ENCODE results near the gene WASHC1. TPM values are rescaled to one million over a fixed set of nuclear protein-coding genes. Genes with fewer than 3 reads are reported as not detected.
"Not testable (repeated sequence)": the region's sequence is repeated elsewhere in the genome, so short reads cannot be mapped to it uniquely, and the experiment has no call there.

Gene WASHC1, protein sequence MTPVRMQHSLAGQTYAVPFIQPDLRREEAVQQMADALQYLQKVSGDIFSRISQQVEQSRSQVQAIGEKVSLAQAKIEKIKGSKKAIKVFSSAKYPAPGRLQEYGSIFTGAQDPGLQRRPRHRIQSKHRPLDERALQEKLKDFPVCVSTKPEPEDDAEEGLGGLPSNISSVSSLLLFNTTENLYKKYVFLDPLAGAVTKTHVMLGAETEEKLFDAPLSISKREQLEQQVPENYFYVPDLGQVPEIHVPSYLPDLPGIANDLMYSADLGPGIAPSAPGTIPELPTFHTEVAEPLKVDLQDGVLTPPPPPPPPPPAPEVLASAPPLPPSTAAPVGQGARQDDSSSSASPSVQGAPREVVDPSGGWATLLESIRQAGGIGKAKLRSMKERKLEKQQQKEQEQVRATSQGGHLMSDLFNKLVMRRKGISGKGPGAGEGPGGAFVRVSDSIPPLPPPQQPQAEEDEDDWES
- total RNA-seq (2021; fragmentation: NEBNext Ultra II Directional; extraction: Animal tissue kit (Norgen Biotek cat#: 25700)): 1 to 10 TPM; 5.8 to 8.9 (median 7.4) TPM
- long read RNA-seq: 0 reads

DNA sequence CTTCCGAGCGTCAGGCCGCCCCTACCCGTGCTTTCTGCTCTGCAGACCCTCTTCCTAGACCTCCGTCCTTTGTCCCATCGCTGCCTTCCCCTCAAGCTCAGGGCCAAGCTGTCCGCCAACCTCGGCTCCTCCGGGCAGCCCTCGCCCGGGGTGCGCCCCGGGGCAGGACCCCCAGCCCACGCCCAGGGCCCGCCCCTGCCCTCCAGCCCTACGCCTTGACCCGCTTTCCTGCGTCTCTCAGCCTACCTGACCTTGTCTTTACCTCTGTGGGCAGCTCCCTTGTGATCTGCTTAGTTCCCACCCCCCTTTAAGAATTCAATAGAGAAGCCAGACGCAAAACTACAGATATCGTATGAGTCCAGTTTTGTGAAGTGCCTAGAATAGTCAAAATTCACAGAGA lies at the start of gene WASHC1:
WASHC1 (minus strand) TSS at position 101 of the 400 bp plus-strand sequence. CDS start 4,457 bp downstream, outside the sequence.
- not testable (repeated sequence) for H3K27me3 Mint-ChIP-seq (ENCODE audit: insufficient read depth); H3K4me1 Mint-ChIP-seq (ENCODE audit: low read depth); H3K9me3 Mint-ChIP-seq; H3K36me3 Mint-ChIP-seq (ENCODE audit: low read depth); H3K27ac Mint-ChIP-seq; DNase-seq
- H3K4me3 Mint-ChIP-seq: 0 out of 2 replicates have a peak within 1 kb of the TSS, but pooled peaks have one; percentile 20

DNA sequence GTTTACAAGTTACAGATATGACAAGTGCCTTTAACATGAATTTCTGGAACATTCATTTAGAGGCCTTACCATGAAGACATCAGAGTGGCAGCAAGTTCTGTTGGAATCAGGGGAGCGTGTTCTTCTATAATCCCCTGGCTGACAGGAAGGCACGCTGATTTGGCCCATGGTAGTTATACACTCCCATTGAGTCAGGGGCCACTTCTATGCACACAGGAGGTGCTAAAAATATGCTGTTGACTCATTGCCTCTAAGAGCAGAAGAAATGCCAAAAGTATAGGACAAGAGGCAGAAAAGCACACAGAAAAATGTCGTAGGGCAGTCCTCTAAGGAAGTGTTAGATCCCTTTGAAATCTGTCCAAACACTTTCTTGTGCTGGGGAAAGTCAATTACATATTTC lies 49.1 kb upstream of the WASHC1 start:
- Mint-ChIP-seq H3K4me1 (ENCODE audit: low read depth) (peaks cover 26% of the 10 kb centered on the region), H3K27ac (peak overlapping the region; percentile 40)
- not testable (repeated sequence) for H3K36me3 Mint-ChIP-seq (ENCODE audit: low read depth); H3K4me3 Mint-ChIP-seq; H3K27me3 Mint-ChIP-seq (ENCODE audit: insufficient read depth); H3K9me3 Mint-ChIP-seq
- peak; percentile 7 for DNase-seq

DNA sequence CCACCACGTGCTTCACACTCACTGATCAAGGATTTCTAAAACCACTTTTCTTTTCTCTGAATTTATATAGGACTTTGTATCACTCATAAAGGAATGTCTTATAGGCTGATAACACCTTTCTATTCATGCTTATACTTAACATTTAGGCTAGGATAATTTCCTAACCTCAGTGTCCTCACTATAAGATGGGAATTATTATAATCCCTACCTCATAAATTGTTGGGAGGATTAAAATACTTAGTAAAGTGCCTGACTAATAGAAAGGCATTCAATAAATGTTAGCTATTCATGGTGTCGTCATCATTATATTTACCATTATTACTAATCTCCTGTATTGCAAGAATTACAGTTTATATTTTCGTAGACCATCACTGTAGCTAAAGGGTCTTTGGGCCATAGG lies 47.1 kb upstream of the WASHC1 start:
- DNase-seq; H3K36me3 Mint-ChIP-seq (ENCODE audit: low read depth); H3K4me3 Mint-ChIP-seq; H3K9me3 Mint-ChIP-seq; H3K27ac Mint-ChIP-seq; H3K27me3 Mint-ChIP-seq (ENCODE audit: insufficient read depth): not testable (repeated sequence)
- peaks cover 26% of the 10 kb centered on the region for H3K4me1 Mint-ChIP-seq (ENCODE audit: low read depth)

DNA sequence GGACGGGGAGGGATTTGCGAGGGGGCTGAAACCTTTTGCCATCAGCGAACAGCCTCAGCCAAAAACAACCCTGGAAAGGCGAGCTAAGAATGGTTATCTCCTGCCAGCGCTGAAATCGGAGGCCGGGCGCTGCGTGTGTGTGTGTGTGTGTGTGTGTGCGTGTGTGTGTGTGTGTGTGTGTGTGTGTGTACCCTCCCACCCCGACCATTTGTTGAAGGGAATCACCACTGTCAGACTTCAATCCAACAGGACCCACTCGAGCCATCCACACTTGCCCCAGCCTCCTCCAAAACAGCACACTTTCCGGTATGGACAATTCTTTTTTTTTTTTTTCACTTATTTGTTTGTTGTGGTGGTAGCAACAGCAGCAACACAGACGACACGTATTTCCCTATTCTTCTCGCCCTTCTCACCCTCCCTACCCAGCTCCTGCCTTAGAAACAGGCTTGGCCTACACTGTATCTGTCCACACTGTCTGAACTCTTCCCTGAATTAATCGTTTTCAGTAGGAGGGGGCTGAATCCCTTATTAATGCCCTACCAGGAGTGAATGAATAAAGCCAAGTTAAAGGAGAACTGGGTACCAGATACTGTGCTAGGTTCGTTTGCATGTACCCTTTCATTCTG lies 44.8 kb upstream of the WASHC1 start:
- not testable (repeated sequence) for H3K36me3 Mint-ChIP-seq (ENCODE audit: low read depth); H3K9me3 Mint-ChIP-seq; H3K27me3 Mint-ChIP-seq (ENCODE audit: insufficient read depth)
- Mint-ChIP-seq H3K27ac (peak overlapping the region; percentile 89), H3K4me3 (peak overlapping the region; percentile 82), H3K4me1 (ENCODE audit: low read depth) (peaks cover 26% of the 10 kb centered on the region)
- peak; percentile 5 for DNase-seq

DNA sequence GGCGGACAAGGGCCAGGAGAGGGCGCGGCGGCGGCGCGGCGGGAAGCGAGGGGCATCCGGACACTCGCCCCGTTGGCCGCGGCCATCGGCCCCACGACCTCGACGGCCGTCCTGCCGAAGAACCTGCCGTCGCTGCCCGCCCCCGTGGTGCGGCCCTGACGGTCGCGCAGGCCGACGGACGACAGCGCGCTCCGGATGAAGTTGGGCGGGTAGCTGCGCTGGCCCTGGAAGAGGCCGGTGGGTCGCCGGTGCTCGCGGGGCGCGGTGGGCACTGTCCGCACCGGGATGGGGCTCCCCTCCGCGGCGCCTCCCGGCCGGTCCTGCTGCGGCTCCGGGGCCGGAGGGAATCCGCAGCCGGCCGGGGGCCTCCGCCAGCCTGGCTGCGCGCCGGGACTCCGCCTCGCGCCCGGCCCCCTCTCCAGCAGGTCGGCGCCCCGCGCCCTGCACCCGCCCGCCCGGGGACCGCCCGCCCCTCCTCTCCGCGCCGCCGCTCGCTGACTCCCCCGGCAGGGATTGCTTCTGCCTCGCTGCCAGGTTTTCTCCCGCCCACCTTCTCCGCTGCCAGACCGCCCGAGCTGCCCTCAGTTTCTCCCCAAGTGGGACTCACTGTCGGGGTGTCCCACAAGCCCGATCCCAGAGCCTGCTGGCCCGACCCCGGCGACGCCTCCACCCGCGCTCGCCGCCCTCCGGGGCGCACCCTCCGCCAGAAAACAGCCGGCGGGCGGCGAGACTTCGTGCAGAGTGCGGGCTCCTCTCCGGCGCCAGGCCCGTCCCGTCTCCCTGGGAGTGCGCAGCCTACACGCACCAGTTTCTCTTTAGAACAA lies 44.0 kb upstream of the WASHC1 start:
- DNase-seq; H3K27me3 Mint-ChIP-seq (ENCODE audit: insufficient read depth); H3K9me3 Mint-ChIP-seq; H3K36me3 Mint-ChIP-seq (ENCODE audit: low read depth): not testable (repeated sequence)
- peaks cover 24% of the 10 kb centered on the region for H3K4me1 Mint-ChIP-seq (ENCODE audit: low read depth)
- peak overlapping the region; percentile 89 for H3K27ac Mint-ChIP-seq
- peak overlapping the region; percentile 82 for H3K4me3 Mint-ChIP-seq

DNA sequence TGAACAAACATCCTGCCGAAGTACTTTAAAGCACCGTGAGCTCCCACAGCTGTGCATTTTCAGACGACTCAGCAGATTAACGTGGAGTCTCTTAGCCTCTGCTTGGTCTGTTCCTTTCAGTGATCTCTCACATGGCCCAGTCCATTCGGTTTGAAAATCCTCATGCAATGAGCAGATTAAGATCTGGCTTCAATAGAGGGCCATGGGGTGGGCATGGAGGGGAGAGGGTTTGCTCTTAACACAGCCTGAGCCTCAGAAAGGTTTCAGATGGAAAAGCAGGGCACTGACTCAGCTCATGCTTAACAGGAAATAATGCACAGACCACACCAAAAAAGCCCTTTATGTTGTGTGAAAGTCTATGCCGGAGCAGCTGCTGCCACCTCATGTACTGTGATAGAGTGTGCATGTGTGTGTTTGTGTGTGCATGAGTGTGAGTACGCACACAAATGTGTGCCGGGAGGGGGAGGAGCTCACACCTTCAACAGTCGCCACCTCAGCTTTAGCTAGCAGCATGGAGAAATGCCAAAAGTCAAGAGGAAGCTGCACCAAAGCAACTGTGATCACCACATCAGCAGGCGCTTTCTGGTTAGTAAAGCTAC lies 33.9 kb upstream of the WASHC1 start:
- not testable (repeated sequence) for H3K27ac Mint-ChIP-seq; H3K4me3 Mint-ChIP-seq; H3K36me3 Mint-ChIP-seq (ENCODE audit: low read depth); DNase-seq; H3K9me3 Mint-ChIP-seq; H3K27me3 Mint-ChIP-seq (ENCODE audit: insufficient read depth)
- peaks cover 15% of the 10 kb centered on the region for H3K4me1 Mint-ChIP-seq (ENCODE audit: low read depth)

DNA sequence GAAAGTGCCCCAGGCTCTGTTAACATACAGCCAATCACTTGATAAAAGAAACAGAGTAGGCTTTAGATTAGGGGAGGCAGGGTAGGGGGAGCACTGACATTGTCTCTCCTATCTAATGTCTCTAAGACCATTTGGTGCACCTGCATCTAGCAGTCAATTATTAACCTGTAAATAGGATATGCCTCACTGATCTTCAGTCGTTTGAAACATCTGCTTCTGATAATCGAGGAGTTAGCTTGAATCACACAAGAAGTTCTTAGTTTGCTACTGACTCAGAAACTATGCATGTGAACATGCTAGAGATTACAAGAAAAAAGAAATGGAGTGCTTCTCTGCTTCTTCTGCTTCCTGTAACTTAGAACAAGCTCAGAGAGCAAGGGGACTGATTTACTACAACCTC lies 23.4 kb upstream of the WASHC1 start:
- H3K27ac Mint-ChIP-seq: not testable (repeated sequence)

DNA sequence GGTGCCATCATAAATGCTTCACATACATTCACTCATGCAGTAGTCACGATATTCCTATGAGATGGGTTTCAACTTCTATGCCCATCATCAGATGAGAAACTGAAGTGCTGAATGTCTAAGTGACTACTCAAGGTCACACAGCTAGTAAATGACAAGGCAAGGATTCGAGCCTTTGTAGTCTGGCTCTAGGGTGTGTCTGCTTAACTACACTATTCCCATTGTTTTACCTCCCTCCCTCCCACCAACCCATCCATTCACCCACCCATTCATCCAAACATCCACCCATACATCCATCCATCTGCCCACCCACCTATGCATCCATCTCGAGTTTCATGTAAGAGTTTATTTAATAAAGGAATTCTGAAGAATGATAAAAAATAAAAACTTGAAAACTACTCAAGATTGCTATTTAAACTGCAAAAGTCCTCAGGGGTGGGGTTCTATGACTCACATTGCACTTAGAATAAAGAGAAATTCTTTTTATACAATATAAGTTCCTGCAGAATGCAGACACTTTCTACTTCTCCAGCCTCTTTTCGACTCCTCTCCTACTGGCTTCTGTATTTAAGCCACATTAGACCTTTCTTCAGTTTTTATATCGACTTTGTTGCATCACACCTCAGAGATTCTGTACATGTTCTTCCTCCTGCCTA lies 19.1 kb upstream of the WASHC1 start:
- H3K4me3 Mint-ChIP-seq; H3K27me3 Mint-ChIP-seq (ENCODE audit: insufficient read depth); DNase-seq; H3K27ac Mint-ChIP-seq; H3K9me3 Mint-ChIP-seq; H3K36me3 Mint-ChIP-seq (ENCODE audit: low read depth): not testable (repeated sequence)
- peaks cover 15% of the 10 kb centered on the region for H3K4me1 Mint-ChIP-seq (ENCODE audit: low read depth)

More for the DNA sequence above, 23.4 kb upstream of the WASHC1 start:
- not testable (repeated sequence) for H3K4me3 Mint-ChIP-seq; H3K36me3 Mint-ChIP-seq (ENCODE audit: low read depth); H3K9me3 Mint-ChIP-seq; H3K27me3 Mint-ChIP-seq (ENCODE audit: insufficient read depth); H3K4me1 Mint-ChIP-seq (ENCODE audit: low read depth)
- DNase-seq: peak; percentile 49

DNA sequence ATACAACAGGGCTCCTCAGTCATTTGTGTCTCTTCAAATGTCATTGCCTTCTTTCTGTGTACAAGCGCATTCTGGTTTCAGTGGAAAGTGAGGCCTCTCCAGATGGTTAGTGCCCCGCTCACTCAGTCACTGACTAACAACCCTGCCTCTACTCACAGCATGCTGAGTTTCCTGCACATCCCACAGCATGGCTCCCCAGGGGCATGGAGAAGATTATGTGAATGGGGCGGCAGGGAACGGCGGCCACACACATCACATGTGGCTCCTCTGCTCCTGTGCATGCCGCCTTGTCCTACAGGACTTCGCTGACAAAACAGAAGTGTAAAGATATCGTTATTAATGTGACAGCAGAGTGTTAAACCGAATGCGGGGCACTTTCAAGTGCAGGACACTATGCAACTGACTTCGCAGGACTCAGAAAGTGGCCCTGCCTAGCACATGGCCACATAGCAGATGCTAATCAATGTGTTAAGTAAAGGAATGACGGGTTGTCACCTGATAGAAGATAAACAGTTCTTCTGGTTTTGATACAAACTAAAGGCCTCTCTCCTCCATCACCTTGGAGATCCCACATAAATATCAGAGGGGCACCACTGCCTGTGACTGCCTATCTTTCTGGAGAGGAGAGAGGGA lies 17.5 kb upstream of the WASHC1 start:
- not testable (repeated sequence) for H3K27ac Mint-ChIP-seq; H3K9me3 Mint-ChIP-seq; H3K36me3 Mint-ChIP-seq (ENCODE audit: low read depth); H3K27me3 Mint-ChIP-seq (ENCODE audit: insufficient read depth); H3K4me3 Mint-ChIP-seq; DNase-seq
- peaks cover 15% of the 10 kb centered on the region for H3K4me1 Mint-ChIP-seq (ENCODE audit: low read depth)

DNA sequence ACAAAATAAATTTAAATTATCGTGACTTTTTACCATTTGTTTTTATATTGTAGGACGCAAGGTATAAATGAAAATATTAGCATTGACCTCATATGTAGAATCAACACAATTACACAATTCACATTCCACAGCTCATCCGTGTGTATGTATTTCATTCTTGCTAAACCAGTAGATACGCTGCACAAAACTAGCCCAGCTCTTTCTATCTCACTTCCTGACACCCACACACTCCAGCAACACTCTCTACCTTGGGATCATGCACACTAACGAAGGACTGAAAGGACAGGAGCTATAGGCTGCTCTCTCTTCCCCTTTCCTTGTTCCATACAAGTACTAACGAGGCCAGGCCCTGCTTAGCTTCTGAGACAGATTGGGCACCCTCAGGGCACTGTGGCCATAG lies 16.9 kb upstream of the WASHC1 start:
- not testable (repeated sequence) for H3K9me3 Mint-ChIP-seq; H3K4me3 Mint-ChIP-seq; H3K27me3 Mint-ChIP-seq (ENCODE audit: insufficient read depth); H3K36me3 Mint-ChIP-seq (ENCODE audit: low read depth); H3K27ac Mint-ChIP-seq; DNase-seq
- peaks cover 15% of the 10 kb centered on the region for H3K4me1 Mint-ChIP-seq (ENCODE audit: low read depth)

DNA sequence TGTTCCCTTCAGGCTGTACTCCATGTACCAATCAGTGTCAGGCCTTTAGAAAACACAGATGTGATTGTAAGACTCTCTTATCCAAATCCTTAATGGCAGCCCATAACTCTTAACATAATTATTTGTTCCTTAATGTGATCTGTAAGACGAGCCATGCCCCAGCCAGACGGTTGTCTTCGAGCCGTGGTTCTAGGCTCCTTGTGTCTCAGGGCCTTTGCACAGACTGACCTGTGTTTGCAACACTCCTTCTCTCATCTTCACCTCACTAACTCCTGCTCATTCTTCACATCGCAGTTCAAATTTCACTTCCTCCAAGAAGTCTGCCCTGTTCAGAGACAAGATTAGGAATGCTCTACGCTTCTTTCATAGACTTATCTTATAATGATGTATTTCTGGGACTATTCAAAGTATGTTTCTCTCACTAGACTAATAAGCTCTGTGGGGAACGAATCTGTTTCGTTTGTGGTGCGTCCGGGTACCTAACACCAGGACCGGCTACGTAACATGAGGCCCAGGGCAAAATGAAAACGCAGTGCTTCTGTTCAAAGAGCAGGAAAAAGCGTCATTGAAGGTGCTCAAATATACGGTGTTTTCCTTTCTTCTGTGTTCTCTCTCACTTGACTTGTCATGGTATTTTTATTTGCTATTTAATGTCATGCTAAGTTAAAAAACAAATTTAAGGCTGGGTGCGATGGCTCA lies 16.1 kb upstream of the WASHC1 start:
- H3K4me3 Mint-ChIP-seq; H3K27ac Mint-ChIP-seq; DNase-seq; H3K27me3 Mint-ChIP-seq (ENCODE audit: insufficient read depth); H3K36me3 Mint-ChIP-seq (ENCODE audit: low read depth); H3K9me3 Mint-ChIP-seq: not testable (repeated sequence)
- peaks cover 16% of the 10 kb centered on the region for H3K4me1 Mint-ChIP-seq (ENCODE audit: low read depth)

DNA sequence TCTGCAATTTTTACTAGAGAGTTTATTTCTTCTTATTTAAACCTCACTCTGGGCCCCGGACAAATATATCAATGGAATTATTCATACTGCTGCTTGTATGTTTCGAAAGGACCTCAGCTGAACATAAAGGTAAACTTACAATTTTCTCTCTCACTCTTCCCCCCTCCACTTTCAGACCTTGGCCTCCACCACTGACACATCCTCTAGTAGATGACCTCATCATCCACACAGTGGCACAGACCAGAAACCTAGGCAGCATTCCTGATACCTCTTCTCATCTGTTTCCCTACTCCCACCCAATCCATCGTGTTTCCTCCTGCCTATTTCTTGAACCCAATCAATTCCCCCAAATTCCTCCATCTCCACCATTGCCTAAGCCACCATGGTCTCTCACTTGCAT lies 15.2 kb upstream of the WASHC1 start:
- DNase-seq: peak; percentile 40
- H3K4me1 Mint-ChIP-seq (ENCODE audit: low read depth): peaks cover 21% of the 10 kb centered on the region
- not testable (repeated sequence) for H3K27ac Mint-ChIP-seq; H3K4me3 Mint-ChIP-seq; H3K36me3 Mint-ChIP-seq (ENCODE audit: low read depth); H3K27me3 Mint-ChIP-seq (ENCODE audit: insufficient read depth); H3K9me3 Mint-ChIP-seq
